Measurements from ENCODE around the gene SLCO4A1. TPM values are rescaled to one million over a fixed set of nuclear protein-coding genes. Genes with fewer than 3 reads are reported as not detected.

The SLCO4A1 gene
- total and polyA plus RNA-seq, 4 donors, result 4.7 to 152 (median 42.5) TPM

DNA sequence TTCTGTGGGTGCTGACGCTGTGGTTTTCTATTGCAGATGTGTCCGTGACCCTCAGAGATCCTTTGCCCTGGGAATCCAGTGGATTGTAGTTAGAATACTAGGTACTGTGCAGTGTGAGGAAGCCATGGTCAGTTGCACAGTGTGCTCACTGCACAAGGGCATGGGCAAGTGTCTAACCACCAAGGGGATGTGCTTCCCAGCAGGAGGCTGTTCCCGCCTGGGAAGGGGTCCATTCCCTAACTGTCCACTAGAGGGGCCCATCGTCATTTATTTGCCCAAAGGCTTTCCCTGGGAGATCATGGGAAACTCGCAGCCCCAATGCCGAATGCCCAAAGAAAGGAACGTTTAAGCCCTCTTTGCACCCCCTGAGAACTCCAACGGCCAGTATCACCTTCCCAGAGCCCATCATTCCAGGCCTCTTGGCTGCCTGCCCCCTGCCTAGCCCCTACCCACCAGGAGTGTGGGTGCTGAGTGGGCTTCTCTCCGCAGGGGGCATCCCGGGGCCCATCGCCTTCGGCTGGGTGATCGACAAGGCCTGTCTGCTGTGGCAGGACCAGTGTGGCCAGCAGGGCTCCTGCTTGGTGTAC is 26.2 kb downstream of the SLCO4A1 start:
- peaks cover 0 to 16% (median 0%) of the 10 kb centered on the region in 4 donors for H3K36me3 ChIP-seq (ENCODE audit: control insufficient read depth in 4 of 4, insufficient read depth in 4 of 4, low read length in 4 of 4)
- no peaks in the 10 kb centered on the region for H3K9me3 ChIP-seq (ENCODE audit: control insufficient read depth in 4 of 4, insufficient read depth in 3 of 4, low read length in 3 of 4)
- H3K27me3 ChIP-seq (ENCODE audit: control insufficient read depth in 3 of 3, insufficient read depth in 3 of 3, low read length in 2 of 3), result no peaks in the 10 kb centered on the region
- peak; percentile 85 to 89 (median 88) for DNase-seq
- H3K4me3 ChIP-seq, result no peak overlapping the region
- H3K4me1 ChIP-seq (ENCODE audit: control insufficient read depth in 5 of 5, insufficient read depth in 5 of 5, low read length in 5 of 5), result peaks cover 0 to 28% (median 6%) of the 10 kb centered on the region in 5 donors
- no peak overlapping the region for H3K9ac ChIP-seq (ENCODE audit: insufficient read depth in 1 of 2, low read length in 2 of 2)
- no peak overlapping the region for H3K27ac ChIP-seq (ENCODE audit: low read depth in 1 of 2, low read length in 1 of 2)
- ATAC-seq (ENCODE audit: insufficient read depth, low FRiP score), result peak; percentile 23
- 58 to 65% methylated on average over 13 of the region's 13 CpGs for WGBS, 2 donors
- TF ChIP-seq, protein P1, sequence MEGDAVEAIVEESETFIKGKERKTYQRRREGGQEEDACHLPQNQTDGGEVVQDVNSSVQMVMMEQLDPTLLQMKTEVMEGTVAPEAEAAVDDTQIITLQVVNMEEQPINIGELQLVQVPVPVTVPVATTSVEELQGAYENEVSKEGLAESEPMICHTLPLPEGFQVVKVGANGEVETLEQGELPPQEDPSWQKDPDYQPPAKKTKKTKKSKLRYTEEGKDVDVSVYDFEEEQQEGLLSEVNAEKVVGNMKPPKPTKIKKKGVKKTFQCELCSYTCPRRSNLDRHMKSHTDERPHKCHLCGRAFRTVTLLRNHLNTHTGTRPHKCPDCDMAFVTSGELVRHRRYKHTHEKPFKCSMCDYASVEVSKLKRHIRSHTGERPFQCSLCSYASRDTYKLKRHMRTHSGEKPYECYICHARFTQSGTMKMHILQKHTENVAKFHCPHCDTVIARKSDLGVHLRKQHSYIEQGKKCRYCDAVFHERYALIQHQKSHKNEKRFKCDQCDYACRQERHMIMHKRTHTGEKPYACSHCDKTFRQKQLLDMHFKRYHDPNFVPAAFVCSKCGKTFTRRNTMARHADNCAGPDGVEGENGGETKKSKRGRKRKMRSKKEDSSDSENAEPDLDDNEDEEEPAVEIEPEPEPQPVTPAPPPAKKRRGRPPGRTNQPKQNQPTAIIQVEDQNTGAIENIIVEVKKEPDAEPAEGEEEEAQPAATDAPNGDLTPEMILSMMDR (IDR thresholded peaks at IDR 0.05; ENCODE audit: control extremely low read depth, extremely low read depth), result peak; percentile 71

DNA sequence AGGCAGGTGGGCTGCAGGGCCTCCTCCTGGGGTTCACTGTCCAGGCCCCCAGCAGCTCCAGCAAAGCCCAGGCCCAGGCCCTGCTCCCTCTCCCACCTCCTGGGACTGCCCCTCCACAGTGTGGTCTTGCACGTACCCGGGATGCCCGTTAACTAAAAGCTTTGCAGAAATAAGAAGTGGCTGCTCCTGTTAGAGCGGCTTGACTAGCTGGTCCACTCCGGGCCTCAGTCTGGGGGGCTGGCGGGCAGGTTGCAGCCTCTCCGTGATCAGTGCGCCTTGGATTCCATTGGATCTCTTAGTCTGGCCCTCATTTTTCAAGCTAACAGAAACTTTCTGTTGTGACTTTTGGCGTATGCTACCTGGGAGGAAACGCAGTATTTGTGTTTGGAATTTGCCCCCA is 26.9 kb downstream of the SLCO4A1 start:
- ATAC-seq (ENCODE audit: insufficient read depth, low FRiP score), result no peak
- no peak overlapping the region for H3K9ac ChIP-seq (ENCODE audit: insufficient read depth in 1 of 2, low read length in 2 of 2)
- H3K4me3 ChIP-seq, result no peak overlapping the region
- WGBS, 2 donors, result 80 to 87% methylated on average over 10 of the region's 10 CpGs
- no peaks in the 10 kb centered on the region for H3K9me3 ChIP-seq (ENCODE audit: control insufficient read depth in 4 of 4, insufficient read depth in 3 of 4, low read length in 3 of 4)
- DNase-seq, result peak in 2 of 3 donors; percentile 64 to 73
- peaks cover 0 to 28% (median 6%) of the 10 kb centered on the region in 5 donors for H3K4me1 ChIP-seq (ENCODE audit: control insufficient read depth in 5 of 5, insufficient read depth in 5 of 5, low read length in 5 of 5)
- TF ChIP-seq, protein P1 (IDR thresholded peaks at IDR 0.05; ENCODE audit: control extremely low read depth, extremely low read depth), result no peak
- no peaks in the 10 kb centered on the region for H3K27me3 ChIP-seq (ENCODE audit: control insufficient read depth in 3 of 3, insufficient read depth in 3 of 3, low read length in 2 of 3)
- H3K36me3 ChIP-seq (ENCODE audit: control insufficient read depth in 4 of 4, insufficient read depth in 4 of 4, low read length in 4 of 4), result peaks cover 0 to 16% (median 0%) of the 10 kb centered on the region in 4 donors
- no peak overlapping the region for H3K27ac ChIP-seq (ENCODE audit: low read depth in 1 of 2, low read length in 1 of 2)

DNA sequence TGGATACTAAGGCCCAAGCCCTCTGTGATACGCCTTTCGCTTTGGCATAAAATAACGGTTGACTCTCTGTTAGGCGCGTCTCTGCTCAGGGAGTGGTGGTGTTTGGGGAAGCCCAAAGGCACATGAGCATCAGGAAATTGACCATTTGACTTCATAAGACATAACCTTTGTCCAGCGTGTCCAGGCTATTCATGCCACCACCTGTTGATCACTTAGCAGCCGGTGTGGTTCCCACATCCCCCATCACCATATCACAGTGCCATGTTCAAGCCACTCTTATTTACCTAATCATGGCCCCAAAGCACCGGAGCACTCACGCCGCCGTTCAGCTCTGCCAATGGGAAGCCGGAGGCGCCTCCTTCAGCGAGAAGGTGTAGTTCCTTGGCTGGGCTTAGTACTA is 27.9 kb downstream of the SLCO4A1 start:
- TF ChIP-seq, protein P1 (IDR thresholded peaks at IDR 0.05; ENCODE audit: control extremely low read depth, extremely low read depth), result no peak
- Histone ChIP-seq H3K9me3 (ENCODE audit: control insufficient read depth in 4 of 4, insufficient read depth in 3 of 4, low read length in 3 of 4) (no peaks in the 10 kb centered on the region), H3K27ac (ENCODE audit: low read depth in 1 of 2, low read length in 1 of 2) (no peak overlapping the region), H3K27me3 (ENCODE audit: control insufficient read depth in 3 of 3, insufficient read depth in 3 of 3, low read length in 2 of 3) (no peaks in the 10 kb centered on the region), H3K4me3 (no peak overlapping the region), H3K36me3 (ENCODE audit: control insufficient read depth in 4 of 4, insufficient read depth in 4 of 4, low read length in 4 of 4) (peaks cover 0 to 16% (median 0%) of the 10 kb centered on the region in 4 donors), H3K9ac (ENCODE audit: insufficient read depth in 1 of 2, low read length in 2 of 2) (no peak overlapping the region), H3K4me1 (ENCODE audit: control insufficient read depth in 5 of 5, insufficient read depth in 5 of 5, low read length in 5 of 5) (peaks cover 0 to 28% (median 6%) of the 10 kb centered on the region in 5 donors)
- 92 to 94% methylated on average over 14 of the region's 14 CpGs for WGBS, 2 donors
- ATAC-seq (ENCODE audit: insufficient read depth, low FRiP score) (no peak), DNase-seq (no peak)
